ENCODE data around the gene ANXA1. TPM values are rescaled to one million over a fixed set of nuclear protein-coding genes. Genes with fewer than 3 reads are reported as not detected.

The ANXA1 gene
- polyA plus RNA-seq, 1 experiment, result 596 TPM

DNA sequence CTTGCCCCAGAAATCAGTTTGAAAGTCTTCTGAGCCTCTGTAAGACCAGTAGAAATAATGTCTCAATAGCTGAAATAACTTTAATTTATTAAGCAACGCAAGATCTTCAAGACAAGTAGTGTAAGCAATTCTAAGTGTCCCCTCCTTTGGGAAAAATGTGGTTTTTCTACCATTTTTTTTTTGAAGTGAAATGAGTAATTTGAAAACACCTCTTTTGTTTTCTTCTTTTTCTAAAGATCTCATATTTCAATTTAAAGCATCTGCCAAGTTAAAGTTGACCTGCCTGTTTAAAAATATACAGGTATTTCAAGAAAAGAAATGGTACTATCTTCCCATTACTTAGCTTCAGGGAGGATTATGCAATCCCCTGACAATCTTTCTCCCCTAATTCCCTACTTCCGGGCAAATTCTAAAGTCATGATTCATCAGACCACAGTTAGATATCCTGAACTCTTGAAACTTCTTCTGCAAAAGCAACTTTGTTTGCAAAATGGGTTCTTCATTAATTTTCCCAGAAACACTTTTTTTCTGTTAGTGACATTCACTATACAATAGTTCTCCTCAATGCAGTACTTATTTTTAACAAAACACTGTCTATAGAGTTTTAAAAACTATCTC lies 7.8 kb upstream of the ANXA1 start:
- TF ChIP-seq, protein P1, sequence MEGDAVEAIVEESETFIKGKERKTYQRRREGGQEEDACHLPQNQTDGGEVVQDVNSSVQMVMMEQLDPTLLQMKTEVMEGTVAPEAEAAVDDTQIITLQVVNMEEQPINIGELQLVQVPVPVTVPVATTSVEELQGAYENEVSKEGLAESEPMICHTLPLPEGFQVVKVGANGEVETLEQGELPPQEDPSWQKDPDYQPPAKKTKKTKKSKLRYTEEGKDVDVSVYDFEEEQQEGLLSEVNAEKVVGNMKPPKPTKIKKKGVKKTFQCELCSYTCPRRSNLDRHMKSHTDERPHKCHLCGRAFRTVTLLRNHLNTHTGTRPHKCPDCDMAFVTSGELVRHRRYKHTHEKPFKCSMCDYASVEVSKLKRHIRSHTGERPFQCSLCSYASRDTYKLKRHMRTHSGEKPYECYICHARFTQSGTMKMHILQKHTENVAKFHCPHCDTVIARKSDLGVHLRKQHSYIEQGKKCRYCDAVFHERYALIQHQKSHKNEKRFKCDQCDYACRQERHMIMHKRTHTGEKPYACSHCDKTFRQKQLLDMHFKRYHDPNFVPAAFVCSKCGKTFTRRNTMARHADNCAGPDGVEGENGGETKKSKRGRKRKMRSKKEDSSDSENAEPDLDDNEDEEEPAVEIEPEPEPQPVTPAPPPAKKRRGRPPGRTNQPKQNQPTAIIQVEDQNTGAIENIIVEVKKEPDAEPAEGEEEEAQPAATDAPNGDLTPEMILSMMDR (IDR thresholded peaks at IDR 0.05; ENCODE audit: low read depth, low read length), result no peak
- no peaks in the 10 kb centered on the region for H3K9me3 ChIP-seq (ENCODE audit: control insufficient read depth, insufficient read depth, low read length)
- CTCF ChIA-PET, result interaction anchor here (0.6 to 1.3 kb wide), 4 partner anchors 11 to 40 kb away, joined by 3 to 5 read pairs (median 3); no protein-coding TSS in a partner anchor
- H3K4me3 ChIP-seq (ENCODE audit: low read depth, low read length), result no peak overlapping the region
- POLR2A ChIA-PET, result no interaction called here
- H3K27ac ChIP-seq (ENCODE audit: low read depth, low read length), result no peak overlapping the region
- DNase-seq (ENCODE audit: low read depth, low spot score), result peak; percentile 43
- H3K27me3 ChIP-seq (ENCODE audit: control insufficient read depth, insufficient read depth, low read length), result no peaks in the 10 kb centered on the region

DNA sequence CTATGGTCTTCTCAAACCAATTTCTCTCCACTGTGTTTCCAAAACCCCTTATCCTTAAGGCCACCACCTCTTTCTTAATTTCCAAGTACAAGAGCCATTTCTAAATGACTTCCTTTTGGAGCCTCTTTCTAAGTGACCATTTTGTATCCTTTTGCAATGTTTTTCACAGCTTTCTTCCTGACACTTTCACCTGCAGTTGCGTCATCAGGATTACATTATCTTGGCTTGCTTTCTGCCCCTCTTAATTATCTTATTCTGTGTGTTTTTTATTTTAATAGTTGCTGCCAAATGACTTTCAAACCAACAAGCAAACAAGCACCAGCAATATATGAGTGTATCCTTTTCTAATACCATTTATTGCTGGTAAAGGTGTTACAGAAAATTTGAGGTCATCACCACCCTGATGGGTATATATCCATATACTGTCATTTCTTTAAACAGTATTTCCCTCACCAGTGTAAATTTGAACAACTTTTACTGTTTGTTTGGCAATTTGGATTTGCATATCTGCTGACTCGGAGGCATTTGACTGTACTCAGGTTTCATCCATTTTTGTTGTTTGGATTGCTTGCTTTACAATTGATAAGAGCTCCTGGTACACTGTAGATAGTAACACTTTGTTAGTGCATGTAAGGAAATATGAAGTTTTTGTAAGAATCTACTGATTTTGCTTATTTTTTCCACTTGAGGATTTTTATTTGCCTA lies 5.4 kb upstream of the ANXA1 start:
- no peak overlapping the region for H3K27ac ChIP-seq (ENCODE audit: low read depth, low read length)
- DNase-seq (ENCODE audit: low read depth, low spot score), result no peak
- no peaks in the 10 kb centered on the region for H3K27me3 ChIP-seq (ENCODE audit: control insufficient read depth, insufficient read depth, low read length)
- no peak overlapping the region for H3K4me3 ChIP-seq (ENCODE audit: low read depth, low read length)
- ChIA-PET POLR2A (no interaction called here), CTCF (interaction anchor here (1.3 to 1.6 kb wide), 2 partner anchors 39 to 54 kb away, joined by 3 to 4 read pairs; no protein-coding TSS in a partner anchor)
- no peaks in the 10 kb centered on the region for H3K9me3 ChIP-seq (ENCODE audit: control insufficient read depth, insufficient read depth, low read length)
- TF ChIP-seq, protein P1 (IDR thresholded peaks at IDR 0.05; ENCODE audit: low read depth, low read length), result no peak

DNA sequence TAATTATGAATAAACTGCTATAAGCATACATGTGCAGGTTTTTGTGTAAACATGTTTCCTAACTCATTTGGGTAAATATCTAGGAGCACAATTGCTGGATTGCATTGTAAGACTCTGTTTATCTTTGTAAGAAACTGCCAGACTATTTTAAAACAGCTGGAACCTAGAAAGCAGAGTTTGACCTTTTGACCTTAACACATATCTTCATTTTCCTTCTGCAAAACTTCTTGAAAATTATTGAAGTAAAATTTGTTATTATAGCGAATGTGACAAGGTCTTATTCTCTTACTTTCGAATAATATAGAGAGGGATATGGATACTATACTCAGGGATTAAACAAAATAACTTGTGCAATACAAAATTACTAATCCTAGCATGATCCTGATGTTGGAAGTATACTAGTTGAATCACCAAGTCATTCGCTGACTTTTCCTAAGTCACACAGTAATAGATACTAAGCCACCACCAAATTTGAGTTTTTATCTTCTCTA lies 3.2 kb upstream of the ANXA1 start:
- ChIA-PET CTCF (interaction anchor here (0.6 kb wide), 1 partner anchor 112 kb away, joined by 3 read pairs; no protein-coding TSS in a partner anchor), POLR2A (no interaction called here)
- Histone ChIP-seq H3K4me3 (ENCODE audit: low read depth, low read length) (no peak overlapping the region), H3K27me3 (ENCODE audit: control insufficient read depth, insufficient read depth, low read length) (no peaks in the 10 kb centered on the region), H3K9me3 (ENCODE audit: control insufficient read depth, insufficient read depth, low read length) (no peaks in the 10 kb centered on the region), H3K27ac (ENCODE audit: low read depth, low read length) (no peak overlapping the region)
- no peak for DNase-seq (ENCODE audit: low read depth, low spot score)
- TF ChIP-seq, protein P1 (IDR thresholded peaks at IDR 0.05; ENCODE audit: low read depth, low read length), result no peak

DNA sequence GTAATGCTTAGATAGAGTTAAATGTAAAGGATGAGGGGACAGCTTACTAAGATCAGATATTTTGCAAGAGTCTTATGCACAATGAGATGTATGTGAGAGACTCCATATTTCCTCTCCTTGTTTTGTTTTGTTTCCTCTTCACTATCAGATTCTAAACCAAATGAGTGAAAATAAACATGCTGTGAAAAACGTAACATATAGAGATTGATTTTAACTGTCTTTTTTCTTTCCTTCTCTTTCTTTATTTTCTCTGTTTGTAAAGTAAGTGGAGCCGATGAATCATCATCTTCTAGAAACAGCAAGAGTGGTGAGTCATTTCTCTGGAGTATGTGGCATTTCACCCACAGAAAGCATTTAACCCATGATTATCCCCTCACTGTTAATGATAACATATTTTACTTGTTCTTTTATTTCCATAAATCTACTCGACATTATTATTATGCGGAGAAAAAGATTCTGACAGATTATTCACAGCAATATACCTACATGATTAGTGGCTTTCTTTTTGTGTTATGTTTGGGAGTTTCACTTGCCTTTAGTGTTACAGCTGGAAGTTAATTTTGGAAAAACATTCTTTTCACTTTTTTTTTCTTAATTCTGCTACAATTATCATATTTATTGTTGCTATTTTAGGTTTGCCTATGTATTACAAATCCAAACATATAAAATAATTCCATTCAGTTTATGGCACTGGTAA lies 2.1 kb upstream of the ANXA1 start:
- peak; percentile 60 for DNase-seq (ENCODE audit: low read depth, low spot score)
- peak overlapping the region; percentile 63 for H3K27ac ChIP-seq (ENCODE audit: low read depth, low read length)
- POLR2A ChIA-PET, result no interaction called here
- H3K4me3 ChIP-seq (ENCODE audit: low read depth, low read length), result peak overlapping the region; percentile 27; the same call in 1 of the 2 replicates
- CTCF ChIA-PET, result interaction anchor here (1.5 kb wide), 1 partner anchor 42 kb away, joined by 4 read pairs; no protein-coding TSS in a partner anchor
- TF ChIP-seq, protein P1 (IDR thresholded peaks at IDR 0.05; ENCODE audit: low read depth, low read length), result no peak
- no peaks in the 10 kb centered on the region for H3K27me3 ChIP-seq (ENCODE audit: control insufficient read depth, insufficient read depth, low read length)
- H3K9me3 ChIP-seq (ENCODE audit: control insufficient read depth, insufficient read depth, low read length), result no peaks in the 10 kb centered on the region

Measured in AG04450 (cell line).